NB4 (cell line): Measurements from ENCODE around the gene CAT.

Experiments used
- MAX ChIP-seq: IDR thresholded peaks from 2 replicates; pipeline ENCODE4 v1.6.1; 2011; ENCODE audit warnings: low read depth, low read length
- POLR2A ChIP-seq: IDR thresholded peaks from 2 replicates; pipeline ENCODE4 v1.6.1; 2011; ENCODE audit warnings: mild to moderate bottlenecking; ENCODE audit not compliant: insufficient read length; ENCODE audit errors: extremely low read depth
- TF ChIP-seq, protein P1 (sequence below): IDR thresholded peaks from one replicate; pipeline ENCODE4 v1.5.1; 2012; ENCODE audit warnings: low read depth, low read length

DNA sequence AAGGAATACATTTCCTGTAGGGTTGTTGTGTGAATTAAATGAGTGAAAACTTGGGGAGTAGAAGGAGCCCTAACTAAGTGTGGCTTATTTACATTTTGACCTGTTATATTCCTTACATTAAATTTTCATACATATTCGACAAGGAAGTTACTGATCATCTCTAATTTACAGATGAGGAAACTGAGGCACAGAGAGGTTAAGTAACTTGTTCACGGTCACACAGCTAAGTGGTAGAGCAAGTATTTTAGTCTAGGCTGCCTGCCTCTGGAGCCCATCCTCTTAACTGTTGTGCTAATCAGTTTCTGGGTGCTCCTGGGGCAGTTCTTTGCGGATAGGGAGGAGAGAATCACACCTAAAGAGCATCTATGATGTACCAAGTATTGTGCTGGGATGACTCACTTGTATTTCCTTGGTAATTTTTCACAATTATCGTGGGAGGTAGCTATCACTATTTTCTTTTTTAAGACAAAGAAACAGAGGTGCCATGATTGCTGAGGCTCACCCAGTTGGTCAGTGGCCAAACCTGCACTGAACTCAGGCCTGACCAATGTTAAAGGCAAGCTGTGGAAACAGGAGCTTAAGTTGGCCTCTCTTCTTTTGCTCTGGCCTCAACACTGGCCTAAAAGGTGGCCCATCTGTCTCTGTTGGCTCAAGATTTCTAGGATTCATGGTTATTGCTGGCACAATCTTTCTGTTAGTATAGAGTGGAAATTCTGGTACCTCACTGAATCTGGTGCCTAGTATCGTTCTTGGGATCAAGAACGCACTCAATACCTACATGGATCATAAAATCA lies 77.7 kb downstream of the CAT start:
- TF ChIP-seq, protein P1, sequence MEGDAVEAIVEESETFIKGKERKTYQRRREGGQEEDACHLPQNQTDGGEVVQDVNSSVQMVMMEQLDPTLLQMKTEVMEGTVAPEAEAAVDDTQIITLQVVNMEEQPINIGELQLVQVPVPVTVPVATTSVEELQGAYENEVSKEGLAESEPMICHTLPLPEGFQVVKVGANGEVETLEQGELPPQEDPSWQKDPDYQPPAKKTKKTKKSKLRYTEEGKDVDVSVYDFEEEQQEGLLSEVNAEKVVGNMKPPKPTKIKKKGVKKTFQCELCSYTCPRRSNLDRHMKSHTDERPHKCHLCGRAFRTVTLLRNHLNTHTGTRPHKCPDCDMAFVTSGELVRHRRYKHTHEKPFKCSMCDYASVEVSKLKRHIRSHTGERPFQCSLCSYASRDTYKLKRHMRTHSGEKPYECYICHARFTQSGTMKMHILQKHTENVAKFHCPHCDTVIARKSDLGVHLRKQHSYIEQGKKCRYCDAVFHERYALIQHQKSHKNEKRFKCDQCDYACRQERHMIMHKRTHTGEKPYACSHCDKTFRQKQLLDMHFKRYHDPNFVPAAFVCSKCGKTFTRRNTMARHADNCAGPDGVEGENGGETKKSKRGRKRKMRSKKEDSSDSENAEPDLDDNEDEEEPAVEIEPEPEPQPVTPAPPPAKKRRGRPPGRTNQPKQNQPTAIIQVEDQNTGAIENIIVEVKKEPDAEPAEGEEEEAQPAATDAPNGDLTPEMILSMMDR = no peak
- no peak for TF ChIP-seq POLR2A
- no peak for TF ChIP-seq MAX
